Neural cell (in vitro differentiated cells): Measurements from ENCODE around the gene ALOXE3. TPM values are rescaled to one million over a fixed set of nuclear protein-coding genes. Genes with fewer than 3 reads are reported as not detected.
A peak's percentile ranks its signal among the peaks of the same experiment; 100 is the strongest.

ENCODE experiments used
- H2AFZ ChIP-seq: fragments of 200-600, 300-800 bp; sonication (generic), shearing (Covaris generic); 2 replicates; pipeline ENCODE4 v1.6.0; 2014; ENCODE audit warnings: low read depth, mild to moderate bottlenecking, antibody characterized with exemption, low read length, moderate library complexity
- H3F3A ChIP-seq: fragments of 200-600 bp; shearing (Covaris generic); 2 replicates; pipeline ENCODE4 v1.6.1; 2016; ENCODE audit warnings: mild to moderate bottlenecking, moderate library complexity, mixed read lengths, antibody characterized with exemption, low read length; ENCODE audit not compliant: insufficient read depth, poor library complexity, severe bottlenecking
- H3K27ac ChIP-seq: fragments of 200-600, 300-800 bp; sonication (generic), shearing (Covaris generic); 2 replicates; pipeline ENCODE4 v1.5.1; 2014; ENCODE audit warnings: mild to moderate bottlenecking, low read length, moderate library complexity
- H3K27me3 ChIP-seq: fragments of 300-800, 200-600 bp; sonication (generic), shearing (Covaris generic); 2 replicates; pipeline ENCODE4 v1.6.0; 2014; ENCODE audit warnings: mild to moderate bottlenecking, low read depth, low read length, moderate library complexity; ENCODE audit not compliant: insufficient read depth
- H3K36me3 ChIP-seq: fragments of 300-800, 200-600 bp; sonication (generic), shearing (Covaris generic); 2 replicates; pipeline ENCODE4 v1.5.1; 2014; ENCODE audit warnings: mild to moderate bottlenecking, antibody characterized with exemption, low read length, moderate library complexity; ENCODE audit not compliant: insufficient read depth
- H3K4me2 ChIP-seq: fragments of 300-800, 200-600 bp; sonication (generic), shearing (Covaris generic); 2 replicates; pipeline ENCODE4 v1.6.0; 2014; ENCODE audit warnings: mild to moderate bottlenecking, low read length
- H3K4me3 ChIP-seq: fragments of 300-800, 200-600 bp; sonication (generic), shearing (Covaris generic); 2 replicates; pipeline ENCODE4 v1.5.1; 2014; ENCODE audit warnings: mild to moderate bottlenecking, low read length, moderate library complexity
- H3K79me2 ChIP-seq: fragments of 200-600 bp; shearing (Covaris generic); replicated peaks from 2 replicates; pipeline ENCODE4 v1.6.0; 2014; ENCODE audit warnings: mild to moderate bottlenecking, low read length, moderate library complexity; ENCODE audit not compliant: insufficient read depth
- H3K9ac ChIP-seq: fragments of 300-800, 200-600 bp; sonication (generic), shearing (Covaris generic); 2 replicates; pipeline ENCODE4 v1.6.1; 2016; ENCODE audit warnings: mild to moderate bottlenecking, low read length, mixed read lengths
- H3K9me2 ChIP-seq: fragments of 200-600 bp; shearing (Covaris generic); 2 replicates; pipeline ENCODE4 v1.6.1; 2016; ENCODE audit warnings: mild to moderate bottlenecking, low read length, mixed read lengths; ENCODE audit not compliant: insufficient read depth
- H3K9me3 ChIP-seq: fragments of 200-600, 300-800 bp; sonication (generic), shearing (Covaris generic); 2 replicates; pipeline ENCODE4 v1.6.1; 2016; ENCODE audit warnings: mild to moderate bottlenecking, mixed run types, low read length, moderate library complexity, mixed read lengths
- H4K20me1 ChIP-seq: fragments of 200-600 bp; shearing (Covaris generic); 2 replicates; pipeline ENCODE4 v1.6.1; 2016; ENCODE audit warnings: mild to moderate bottlenecking, mixed run types; ENCODE audit not compliant: insufficient read depth
- CTCF ChIP-seq: fragments of 450-650 bp; IDR thresholded peaks from 2 replicates; pipeline ENCODE4 v1.5.1; 2014; ENCODE audit warnings: antibody characterized with exemption, mild to moderate bottlenecking, moderate library complexity; ENCODE audit not compliant: poor library complexity, severe bottlenecking
- EP300 ChIP-seq: fragments of 450-650 bp; conservative IDR thresholded peaks from 2 replicates; pipeline ENCODE4 v1.6.1; 2014; ENCODE audit warnings: antibody characterized with exemption, mild to moderate bottlenecking, moderate library complexity; ENCODE audit not compliant: poor library complexity, severe bottlenecking
- EZH2 ChIP-seq: fragments of 200-600, 300-800 bp; shearing (Covaris generic), sonication (generic); IDR thresholded peaks from 2 replicates; pipeline ENCODE4 v1.6.1; 2014; ENCODE audit warnings: antibody characterized with exemption, low read length, borderline replicate concordance, mild to moderate bottlenecking; ENCODE audit not compliant: insufficient read depth, poor library complexity, severe bottlenecking
- MXI1 ChIP-seq: fragments of 450-650 bp; conservative IDR thresholded peaks from 2 replicates; pipeline ENCODE4 v1.6.1; 2014; ENCODE audit warnings: antibody characterized with exemption, mild to moderate bottlenecking; ENCODE audit not compliant: poor library complexity, severe bottlenecking
- POLR2AphosphoS5 ChIP-seq: IDR thresholded peaks from 2 replicates; pipeline ENCODE4 v1.6.1; 2012
- RAD21 ChIP-seq: fragments of 450-650 bp; conservative IDR thresholded peaks from 2 replicates; pipeline ENCODE4 v1.6.1; 2014; ENCODE audit warnings: antibody characterized with exemption, mild to moderate bottlenecking, moderate library complexity
- REST ChIP-seq: IDR thresholded peaks from 2 replicates; pipeline ENCODE4 v1.6.1; 2012; ENCODE audit warnings: borderline replicate concordance
- SMC3 ChIP-seq: fragments of 450-650 bp; conservative IDR thresholded peaks from 2 replicates; pipeline ENCODE4 v1.6.1; 2014; ENCODE audit warnings: antibody characterized with exemption, mild to moderate bottlenecking, moderate library complexity; ENCODE audit not compliant: poor library complexity
- TAF1 ChIP-seq: IDR thresholded peaks from 2 replicates; pipeline ENCODE4 v1.6.1; 2012; ENCODE audit warnings: low read depth
- polyA plus RNA-seq: library from polyadenylated mRNA; depleted of rRNA; stranded (reverse); fragments of >200 nt; gene quantifications from 2 replicates; pipeline ENCODE4 v1.2.3, GENCODE V29; 2014

Gene ALOXE3
- polyA plus RNA-seq, 1 donor from 2014 or later: 0.77 TPM

- H3K36me3 ChIP-seq: no peaks in the 10 kb centered on the region
- no peaks in the 10 kb centered on the region for H3K9me3 ChIP-seq
- no peak overlapping the region for H3K4me2 ChIP-seq
- no peak overlapping the region for H2AFZ ChIP-seq
- TF ChIP-seq EP300 (no peak), CTCF (peak; percentile 69), RAD21 (peak; percentile 24)
- H3F3A ChIP-seq: no peaks in the 10 kb centered on the region
- no peak overlapping the region for H3K9ac ChIP-seq
- H3K4me3 ChIP-seq: peak overlapping the region; percentile 30
- peaks cover 79% of the 10 kb centered on the region for H3K27me3 ChIP-seq
- H3K27ac ChIP-seq: no peak overlapping the region
- H3K79me2 ChIP-seq: no peaks in the 10 kb centered on the region
- no peaks in the 10 kb centered on the region for H4K20me1 ChIP-seq
- no peaks in the 10 kb centered on the region for H3K9me2 ChIP-seq
Measured at GRCh38 chr17:8073627-8074484, 44.5 kb downstream of the ALOXE3 start.

GRCh38 chr17:8072729-8073461 is 45.4 kb downstream of the ALOXE3 start:
- H3K4me2 ChIP-seq: no peak overlapping the region
- TF ChIP-seq MXI1 (no peak), EZH2 (peak; percentile 37)
- H2AFZ ChIP-seq: no peak overlapping the region

GRCh38 chr17:8072341-8072728 is 46.0 kb downstream of the ALOXE3 start:
- Histone ChIP-seq H3K4me3 (peak overlapping the region; percentile 42), H3K9ac (no peak overlapping the region), H4K20me1 (no peaks in the 10 kb centered on the region), H3K36me3 (no peaks in the 10 kb centered on the region), H2AFZ (no peak overlapping the region), H3F3A (no peaks in the 10 kb centered on the region), H3K79me2 (no peaks in the 10 kb centered on the region), H3K9me2 (no peaks in the 10 kb centered on the region), H3K9me3 (no peaks in the 10 kb centered on the region), H3K4me2 (no peak overlapping the region), H3K27ac (no peak overlapping the region), H3K27me3 (peaks cover 70% of the 10 kb centered on the region)
- TF ChIP-seq REST: no peak
- TF ChIP-seq CTCF: no peak
- TF ChIP-seq MXI1: no peak
- no peak for TF ChIP-seq SMC3
- no peak for TF ChIP-seq POLR2AphosphoS5
- no peak for TF ChIP-seq TAF1
- TF ChIP-seq EP300: no peak
- TF ChIP-seq EZH2: no peak
- no peak for TF ChIP-seq RAD21

More at GRCh38 chr17:8072729-8073461, 45.4 kb downstream of the ALOXE3 start:
- Histone ChIP-seq H3K4me3 (peak overlapping the region; percentile 42), H4K20me1 (no peaks in the 10 kb centered on the region), H3K27me3 (peaks cover 74% of the 10 kb centered on the region), H3K36me3 (no peaks in the 10 kb centered on the region), H3K9me3 (no peaks in the 10 kb centered on the region), H3K79me2 (no peaks in the 10 kb centered on the region), H3K9me2 (no peaks in the 10 kb centered on the region), H3K27ac (no peak overlapping the region), H3F3A (no peaks in the 10 kb centered on the region), H3K9ac (no peak overlapping the region)
